PC-3 (cell line): Measurements from ENCODE around the gene AKAP17A.

Experiments
- CTCF ChIP-seq: fragments of 300-600 bp; sonication (generic); conservative IDR thresholded peaks from 2 replicates; pipeline ENCODE4 v1.5.1; 2017; ENCODE audit warnings: antibody characterized with exemption, low read depth, mild to moderate bottlenecking, low read length
- EZH2phosphoT487 ChIP-seq: fragments of 300-600 bp; sonication (generic); IDR thresholded peaks from 2 replicates; pipeline ENCODE4 v1.6.1; 2018; ENCODE audit warnings: mild to moderate bottlenecking, antibody characterized with exemption, low read length, borderline replicate concordance

- TF ChIP-seq CTCF (no peak), EZH2phosphoT487 (no peak)
Measured at GRCh38 chrX:1561164-1561563, 30.2 kb upstream of the AKAP17A start.
